Large intestine (tissue), 3 donors: ENCODE results near the gene NPEPL1. TPM values are rescaled to one million over a fixed set of nuclear protein-coding genes. Genes with fewer than 3 reads are reported as not detected.

Experiments used
- DNase-seq, 2 donors: peaks; one replicate each; pipeline versions ENCODE4 v3.0.0 to v3.0.0-alpha.2; 2013
- H3K27ac ChIP-seq: one replicate; pipeline ENCODE4 v1.5.1; 2013; ENCODE audit warnings: low read length
- H3K27me3 ChIP-seq: 2 replicates; pipeline ENCODE4 v1.6.1; 2013; ENCODE audit warnings: low read length; ENCODE audit not compliant: control insufficient read depth, insufficient read depth
- H3K36me3 ChIP-seq: 2 replicates; pipeline ENCODE4 v1.6.1; 2013; ENCODE audit warnings: low read length; ENCODE audit not compliant: control insufficient read depth, insufficient read depth
- H3K4me1 ChIP-seq: one replicate; pipeline ENCODE4 v1.6.1; 2013; ENCODE audit warnings: low read length; ENCODE audit not compliant: control insufficient read depth, insufficient read depth
- H3K4me3 ChIP-seq: one replicate; pipeline ENCODE4 v1.5.1; 2013; ENCODE audit warnings: low read length
- H3K9me3 ChIP-seq: one replicate; pipeline ENCODE4 v1.6.1; 2013; ENCODE audit warnings: mild to moderate bottlenecking, low read depth, low read length, moderate library complexity; ENCODE audit not compliant: control insufficient read depth
- WGBS: methylation state at CpG from one replicate; pipeline ENCODE4 v1.1.5; 2013; ENCODE audit warnings: low lambda C conversion rate; ENCODE audit not compliant: insufficient coverage; 5-methylcytosine and 5-hydroxymethylcytosine counted together
- polyA plus RNA-seq: library from polyadenylated mRNA; unstranded; fragments of 120-200 nt; gene quantifications from one replicate; pipeline ENCODE4 v1.2.1, GENCODE V29; 2013

NPEPL1 gene
- polyA plus RNA-seq, 1 donor: 35.1 TPM

- peaks cover 48% of the 10 kb centered on the region for H3K36me3 ChIP-seq
- no peak for DNase-seq
- 89% methylated on average over 3 of the region's 8 CpGs for WGBS
Observed at GRCh38 chr20:58678806-58679205, 13.8 kb upstream of the NPEPL1 start.

GRCh38 chr20:58682656-58683531 lies 9.7 kb upstream of the NPEPL1 start:
- no peak overlapping the region for H3K4me3 ChIP-seq
- peaks cover 18% of the 10 kb centered on the region for H3K36me3 ChIP-seq
- H3K27ac ChIP-seq: no peak overlapping the region
- H3K9me3 ChIP-seq: no peaks in the 10 kb centered on the region
- 100% methylated on average over 1 of the region's 11 CpGs for WGBS
- DNase-seq: no peak
- H3K4me1 ChIP-seq: no peaks in the 10 kb centered on the region
- no peaks in the 10 kb centered on the region for H3K27me3 ChIP-seq

More at GRCh38 chr20:58678806-58679205, 13.8 kb upstream of the NPEPL1 start:
- Histone ChIP-seq H3K4me1 (no peaks in the 10 kb centered on the region), H3K9me3 (no peaks in the 10 kb centered on the region), H3K4me3 (no peak overlapping the region), H3K27me3 (no peaks in the 10 kb centered on the region), H3K27ac (no peak overlapping the region)

- Histone ChIP-seq H3K4me1 (no peaks in the 10 kb centered on the region), H3K27me3 (no peaks in the 10 kb centered on the region), H3K4me3 (no peak overlapping the region), H3K9me3 (no peaks in the 10 kb centered on the region), H3K36me3 (peaks cover 13% of the 10 kb centered on the region), H3K27ac (no peak overlapping the region)
- DNase-seq: no peak
- 93% methylated on average over 2 of the region's 2 CpGs for WGBS
Observed at GRCh38 chr20:58684291-58684690, 8.3 kb upstream of the NPEPL1 start.

GRCh38 chr20:58685988-58686387 lies 6.6 kb upstream of the NPEPL1 start:
- Histone ChIP-seq H3K4me3 (no peak overlapping the region), H3K4me1 (no peaks in the 10 kb centered on the region), H3K27ac (no peak overlapping the region), H3K9me3 (no peaks in the 10 kb centered on the region), H3K36me3 (no peaks in the 10 kb centered on the region), H3K27me3 (no peaks in the 10 kb centered on the region)
- DNase-seq: no peak
- no CpG with 5 or more reads among the region's 5 CpGs for WGBS

- WGBS: no CpG with 5 or more reads among the region's 4 CpGs
- Histone ChIP-seq H3K4me3 (no peak overlapping the region), H3K36me3 (no peaks in the 10 kb centered on the region), H3K9me3 (no peaks in the 10 kb centered on the region), H3K27me3 (no peaks in the 10 kb centered on the region), H3K27ac (no peak overlapping the region), H3K4me1 (peaks cover 6% of the 10 kb centered on the region)
- no peak for DNase-seq
Observed at GRCh38 chr20:58688414-58688813, 4.2 kb upstream of the NPEPL1 start.

GRCh38 chr20:58688840-58689239 lies 3.8 kb upstream of the NPEPL1 start:
- H3K36me3 ChIP-seq: no peaks in the 10 kb centered on the region
- H3K9me3 ChIP-seq: peaks cover 3% of the 10 kb centered on the region
- H3K27me3 ChIP-seq: no peaks in the 10 kb centered on the region
- no CpG with 5 or more reads among the region's 6 CpGs for WGBS
- no peak overlapping the region for H3K27ac ChIP-seq
- H3K4me1 ChIP-seq: peaks cover 10% of the 10 kb centered on the region
- no peak overlapping the region for H3K4me3 ChIP-seq
- DNase-seq: no peak

- DNase-seq: no peak
- WGBS: 60% methylated on average over 4 of the region's 7 CpGs
- no peaks in the 10 kb centered on the region for H3K27me3 ChIP-seq
- peaks cover 8% of the 10 kb centered on the region for H3K9me3 ChIP-seq
- H3K4me1 ChIP-seq: peaks cover 12% of the 10 kb centered on the region
- no peak overlapping the region for H3K27ac ChIP-seq
- H3K36me3 ChIP-seq: peaks cover 9% of the 10 kb centered on the region
- no peak overlapping the region for H3K4me3 ChIP-seq
Observed at GRCh38 chr20:58690396-58691135, 2.0 kb upstream of the NPEPL1 start.

GRCh38 chr20:58691773-58692578 lies 624 bp upstream of the NPEPL1 start:
- Histone ChIP-seq H3K9me3 (peaks cover 8% of the 10 kb centered on the region), H3K36me3 (peaks cover 21% of the 10 kb centered on the region), H3K4me3 (no peak overlapping the region), H3K4me1 (peaks cover 12% of the 10 kb centered on the region), H3K27ac (peak overlapping the region; percentile 29), H3K27me3 (no peaks in the 10 kb centered on the region)
- no peak for DNase-seq
- no CpG with 5 or more reads among the region's 31 CpGs for WGBS

- Histone ChIP-seq H3K36me3 (peaks cover 31% of the 10 kb centered on the region), H3K4me1 (peaks cover 12% of the 10 kb centered on the region), H3K9me3 (peaks cover 8% of the 10 kb centered on the region), H3K27me3 (no peaks in the 10 kb centered on the region), H3K27ac (no peak overlapping the region), H3K4me3 (peak overlapping the region; percentile 21)
- DNase-seq: peak in 1 of 2 donors; percentile 61
- WGBS: no CpG with 5 or more reads among the region's 51 CpGs
Observed at GRCh38 chr20:58693226-58694006, 816 bp downstream of the NPEPL1 start.
